GM12878 (cell line): Measurements from ENCODE around the gene ZDHHC11B. TPM values are rescaled to one million over a fixed set of nuclear protein-coding genes. Genes with fewer than 3 reads are reported as not detected.

Source experiments
- ATAC-seq: fragments of 200-7000 bp; cut with Tn5 transposase; 3 replicates; pipeline ENCODE4 v1.9.1; 2020; ENCODE audit warnings: mild to moderate bottlenecking, moderate library complexity
- BruUV-seq: library from RNA; stranded (reverse); fragments of 400-500 nt; replicated peaks from 2 replicates; lab custom pipeline; 2021; lab: Mats Ljungman, UMichigan
- CTCF ChIA-PET: fragments of 300-600 bp; sonication (Branson Sonifier 250); formaldehyde crosslinking; extraction: SDS; loops from one replicate; lab custom pipeline; 2021; ENCODE audit warnings: inconsistent platforms; lab: Yijun Ruan, JAX
- POLR2A ChIA-PET: fragments of 350-600 bp; formaldehyde crosslinking; extraction: SDS; loops from one replicate; lab custom pipeline; 2021; ENCODE audit warnings: inconsistent platforms; lab: Charles Lee
- RAD21 ChIA-PET: fragments of 300-600 bp; sonication (Branson Sonifier 250); formaldehyde crosslinking; loops from one replicate; lab custom pipeline; 2023; ENCODE audit warnings: antibody characterized with exemption; ENCODE audit not compliant: unreplicated experiment; lab: Charles Lee
- SMC1A ChIA-PET: fragments of 300-600 bp; sonication (Branson Sonifier 250); formaldehyde crosslinking; loops from one replicate; lab custom pipeline; 2023; ENCODE audit not compliant: unreplicated experiment, uncharacterized antibody; lab: Charles Lee
- DNase-seq: peaks from one replicate; pipeline ENCODE4 v3.0.0-alpha.2; 2011; ENCODE audit warnings: low read depth, low spot score
- FAIRE-seq: peaks from 3 replicates; lab custom pipeline; 2011; peaks lifted over from hg19 to GRCh38; lab: Jason Lieb, UNC
- H2AFZ ChIP-seq: 2 replicates; pipeline ENCODE4 v1.6.0; 2011; ENCODE audit warnings: low read depth, low read length, control low read depth; ENCODE audit not compliant: control insufficient read depth
- H3K27ac ChIP-seq: 2 replicates; pipeline ENCODE4 v1.5.1; 2011; ENCODE audit warnings: control low read depth; ENCODE audit not compliant: control insufficient read depth, insufficient read depth
- H3K27me3 ChIP-seq, 2 experiments: replicated peaks in 1 of 2; 2 replicates each; pipeline versions ENCODE4 v1.6.0 to v1.6.1; 2011; ENCODE audit warnings: low read length in 1 of 2; ENCODE audit not compliant: control insufficient read depth in 2 of 2, insufficient read depth in 2 of 2
- H3K36me3 ChIP-seq, 2 experiments: 2 replicates each; pipeline ENCODE4 v1.5.1; 2011; ENCODE audit warnings: low read length in 1 of 2; ENCODE audit not compliant: control insufficient read depth in 2 of 2, insufficient read depth in 2 of 2
- H3K4me1 ChIP-seq: 2 replicates; pipeline ENCODE4 v1.6.1; 2011; ENCODE audit warnings: mild to moderate bottlenecking, low read length, moderate library complexity, mixed read lengths; ENCODE audit not compliant: control insufficient read depth, insufficient read depth
- H3K4me2 ChIP-seq: 2 replicates; pipeline ENCODE4 v1.6.0; 2011; ENCODE audit warnings: control low read depth; ENCODE audit not compliant: control insufficient read depth, insufficient read depth
- H3K4me3 ChIP-seq: fragments of 200-600 bp; sonication (generic); 2 replicates; pipeline ENCODE4 v1.5.1; 2016
- H3K79me2 ChIP-seq: 2 replicates; pipeline ENCODE4 v1.6.0; 2011; ENCODE audit warnings: low read length; ENCODE audit not compliant: control insufficient read depth, insufficient read depth
- H3K9ac ChIP-seq: 2 replicates; pipeline ENCODE4 v1.8.0; 2011; ENCODE audit warnings: low read length, control low read depth, mixed read lengths; ENCODE audit not compliant: control insufficient read depth, insufficient read depth
- H3K9me3 ChIP-seq: replicated peaks from 3 replicates; pipeline ENCODE4 v1.5.1; 2011; ENCODE audit warnings: mild to moderate bottlenecking, low read length; ENCODE audit not compliant: control insufficient read depth, insufficient read depth
- H4K20me1 ChIP-seq: 2 replicates; pipeline ENCODE4 v1.6.0; 2011; ENCODE audit not compliant: control insufficient read depth, insufficient read depth
- ATF7 ChIP-seq: fragments of 450-650 bp; IDR thresholded peaks from 2 replicates; pipeline ENCODE4 v1.6.1; 2016; ENCODE audit warnings: low read depth, mild to moderate bottlenecking
- CBFB ChIP-seq: IDR thresholded peaks from 2 replicates; pipeline ENCODE4 v1.6.1; 2016; ENCODE audit warnings: antibody characterized with exemption, low read depth
- CBX3 ChIP-seq: fragments of 200-600 bp; sonication (generic); IDR thresholded peaks from 2 replicates; pipeline ENCODE4 v1.6.1; 2016; ENCODE audit warnings: low read depth, borderline replicate concordance
- EGR1 ChIP-seq, 2 experiments: IDR thresholded peaks; 1 replicate in 1 of 2; 2 replicates in 1 of 2; pipeline ENCODE4 v1.6.1; 2011 to 2012; ENCODE audit warnings: low read depth in 2 of 2, low read length in 2 of 2, borderline replicate concordance in 1 of 2, mild to moderate bottlenecking in 1 of 2, moderate library complexity in 1 of 2
- ESRRA ChIP-seq: IDR thresholded peaks from 2 replicates; pipeline ENCODE4 v1.6.1; 2012; ENCODE audit warnings: mild to moderate bottlenecking, low read length, improper control_type of control experiment
- FOXM1 ChIP-seq: IDR thresholded peaks from 2 replicates; pipeline ENCODE4 v1.6.1; 2012; ENCODE audit warnings: low read depth, mild to moderate bottlenecking, inconsistent platforms, low read length, moderate library complexity
- GATAD2B ChIP-seq: fragments of 450-650 bp; conservative IDR thresholded peaks from 2 replicates; pipeline ENCODE4 v1.6.1; 2017; ENCODE audit warnings: low read depth, mild to moderate bottlenecking, moderate library complexity
- IKZF2 ChIP-seq, 2 experiments: fragments of 450-650 bp; IDR thresholded peaks; 2 replicates each; pipeline ENCODE4 v1.6.1; 2017; ENCODE audit warnings: mild to moderate bottlenecking in 2 of 2, moderate library complexity in 2 of 2
- MEF2A ChIP-seq: IDR thresholded peaks from 2 replicates; pipeline ENCODE4 v1.6.1; 2011; ENCODE audit warnings: low read depth, mild to moderate bottlenecking, low read length, moderate library complexity; ENCODE audit not compliant: insufficient read depth
- NR2C1 ChIP-seq: fragments of 450-650 bp; IDR thresholded peaks from 2 replicates; pipeline ENCODE4 v1.6.1; 2017; ENCODE audit warnings: antibody characterized with exemption, mild to moderate bottlenecking, moderate library complexity
- WRNIP1 ChIP-seq: IDR thresholded peaks from 2 replicates; pipeline ENCODE4 v1.6.1; 2011; ENCODE audit warnings: low read depth, low read length, improper control_type of control experiment, borderline replicate concordance
- WGBS: methylation state at CpG from one replicate; pipeline ENCODE4 v1.1.6; 2016; ENCODE audit warnings: low lambda C conversion rate; ENCODE audit not compliant: insufficient replicate concordance, insufficient coverage; ENCODE audit errors: missing lambda C conversion rate; 5-methylcytosine and 5-hydroxymethylcytosine counted together
- in situ Hi-C: fragments of 300-500 bp; cut with MboI; formaldehyde crosslinking; loops from 9 replicates; pipeline ENCODE4 v1.14.3; 2018; ENCODE audit warnings: mixed read lengths
- intact Hi-C: fragments of 100-400 bp; cut with micrococcal nuclease; formaldehyde crosslinking; loops from one replicate; pipeline ENCODE4 v1.14.2; 2022; ENCODE audit not compliant: unreplicated experiment
- polyA plus RNA-seq, 11 experiments: library from polyadenylated mRNA; depleted of rRNA in 4 of 11; unstranded in 6 of 11; stranded (reverse) in 5 of 11; fragments of >200 nt; fragmentation: Nextera tagmentation in 4 of 11; fragmentation: Illumina TruSeq in 1 of 11; extraction: Ambion mirVana in 4 of 11; extraction: Trizol in 1 of 11; gene quantifications; 1 replicate in 1 of 11; 2 replicates in 10 of 11; pipeline versions ENCODE4 v1.2.1 to v1.2.3, GENCODE V29; 2011 to 2016; ENCODE audit warnings: inconsistent platforms in 2 of 11, missing spikeins in 2 of 11, low read depth in 1 of 11
- total RNA-seq, 4 experiments: library from RNA; depleted of rRNA in 3 of 4; stranded (reverse); fragments of >200 nt in 3 of 4; fragmentation: Illumina TruSeq in 1 of 4; extraction: Trizol in 1 of 4; gene quantifications; 2 replicates each; pipeline versions ENCODE4 v1.2.1 to v1.2.3, GENCODE V29; 2013 to 2021
- TF ChIP-seq, protein P1 (sequence below): IDR thresholded peaks from 2 replicates; pipeline ENCODE4 v1.6.1; 2011; ENCODE audit warnings: borderline replicate concordance, low read depth, mild to moderate bottlenecking, moderate library complexity, low read length; ENCODE audit not compliant: insufficient read depth, poor library complexity, severe bottlenecking
- TF ChIP-seq, protein P2 (sequence below): IDR thresholded peaks from 2 replicates; pipeline ENCODE4 v1.6.1; 2011; ENCODE audit warnings: mild to moderate bottlenecking, low read depth, low read length, moderate library complexity; ENCODE audit not compliant: insufficient replicate concordance
- TF ChIP-seq, protein P3 (sequence below): fragments of 450-650 bp; formaldehyde crosslinking; IDR thresholded peaks from 2 replicates; pipeline ENCODE4 v1.5.0; 2022; ENCODE audit warnings: mild to moderate bottlenecking, missing genetic modification characterization
- TF ChIP-seq, protein P4 (sequence below): fragments of 450-650 bp; IDR thresholded peaks from 2 replicates; pipeline ENCODE4 v1.6.1; 2016; ENCODE audit warnings: mild to moderate bottlenecking

ZDHHC11B gene
- total and polyA plus RNA-seq, 10 of the 15 experiments (the other 5 are each of a cell fraction or from before 2014, with no cell fraction given) = 0.01 to 0.10 (median 0.09) TPM; not detected in 7

DNA sequence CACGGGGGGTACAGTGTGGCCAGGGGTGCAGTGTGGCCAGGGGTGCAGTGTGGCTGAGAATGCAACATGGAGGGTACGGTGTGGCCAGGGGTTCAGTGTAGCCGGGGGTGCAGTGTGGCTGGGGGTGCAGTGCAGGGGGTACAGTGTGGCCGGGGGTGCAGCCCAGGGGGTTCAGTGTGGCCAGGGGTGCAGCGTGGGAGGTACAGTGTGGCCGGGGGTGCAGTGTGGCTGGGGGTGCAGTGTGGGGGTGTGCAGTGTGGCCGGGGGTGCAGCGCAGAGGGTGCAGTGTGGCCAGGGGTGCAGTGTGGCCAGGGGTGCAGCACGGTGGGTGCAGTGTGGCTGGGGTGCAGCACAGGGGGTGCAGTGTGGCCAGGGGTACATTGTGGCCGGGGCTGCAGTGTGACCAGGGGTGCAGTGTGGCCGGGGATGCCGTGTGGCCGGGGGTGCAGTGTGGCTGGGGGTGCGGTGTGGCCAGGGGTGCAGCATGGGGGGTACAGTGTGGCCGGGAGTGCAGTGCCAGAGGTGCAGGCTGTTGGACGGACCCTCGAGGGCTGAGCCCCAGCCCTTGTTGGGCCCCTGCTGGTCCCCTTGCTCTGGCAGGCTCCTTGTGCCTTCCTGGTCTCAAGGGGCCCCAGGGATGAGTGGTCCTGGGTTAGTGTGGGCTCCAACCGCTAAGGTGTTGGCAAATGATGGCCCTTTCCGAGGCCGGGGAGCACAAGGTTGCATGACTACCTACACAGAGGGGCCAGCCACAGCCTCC, 109.2 kb downstream of the ZDHHC11B start (continued):
- TF ChIP-seq, protein P1, sequence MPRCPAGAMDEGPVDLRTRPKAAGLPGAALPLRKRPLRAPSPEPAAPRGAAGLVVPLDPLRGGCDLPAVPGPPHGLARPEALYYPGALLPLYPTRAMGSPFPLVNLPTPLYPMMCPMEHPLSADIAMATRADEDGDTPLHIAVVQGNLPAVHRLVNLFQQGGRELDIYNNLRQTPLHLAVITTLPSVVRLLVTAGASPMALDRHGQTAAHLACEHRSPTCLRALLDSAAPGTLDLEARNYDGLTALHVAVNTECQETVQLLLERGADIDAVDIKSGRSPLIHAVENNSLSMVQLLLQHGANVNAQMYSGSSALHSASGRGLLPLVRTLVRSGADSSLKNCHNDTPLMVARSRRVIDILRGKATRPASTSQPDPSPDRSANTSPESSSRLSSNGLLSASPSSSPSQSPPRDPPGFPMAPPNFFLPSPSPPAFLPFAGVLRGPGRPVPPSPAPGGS = no peak
- TF ChIP-seq CBX3 = no peak

DNA sequence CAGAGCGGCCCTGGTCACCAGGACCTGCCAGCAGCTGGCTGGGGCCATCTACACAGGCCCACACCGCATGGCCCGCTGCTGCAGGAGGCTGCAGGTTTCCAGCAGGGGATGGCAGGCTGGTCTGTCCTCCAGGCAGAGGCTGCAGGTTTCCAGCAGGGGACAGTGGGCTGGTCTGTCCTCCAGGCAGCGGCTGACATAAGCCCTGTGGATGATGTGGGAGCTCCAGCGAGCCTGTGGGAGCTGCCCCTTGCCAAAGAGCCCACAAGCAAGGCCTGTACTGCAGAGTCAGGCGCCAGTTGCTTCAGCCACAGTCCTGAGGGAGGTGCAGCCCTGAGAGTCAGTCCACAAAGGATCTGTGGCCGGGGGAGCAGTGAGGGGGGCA, 109.9 kb downstream of the ZDHHC11B start:
- Histone ChIP-seq H3K4me2 (no peak overlapping the region), H3K4me1 (no peaks in the 10 kb centered on the region), H3K36me3 (no peaks in the 10 kb centered on the region), H3K27me3 (no peaks in the 10 kb centered on the region), H2AFZ (no peak overlapping the region), H3K9ac (no peak overlapping the region), H3K27ac (no peak overlapping the region), H3K4me3 (no peak overlapping the region), H3K79me2 (no peaks in the 10 kb centered on the region), H4K20me1 (no peaks in the 10 kb centered on the region), H3K9me3 (no peaks in the 10 kb centered on the region)
- ATAC-seq (no peak), FAIRE-seq (no peak), DNase-seq (no peak)
- WGBS = 51% methylated on average over 7 of the region's 7 CpGs
- POLR2A ChIA-PET = no interaction called here
- in situ Hi-C loops = loop anchor here (5.0 kb wide), 1 partner anchor 228 kb away; no protein-coding TSS in a partner anchor
- intact Hi-C loops = no loop called here
- SMC1A ChIA-PET = no interaction called here
- no TSS peak for BruUV-seq
- RAD21 ChIA-PET = no interaction called here
- CTCF ChIA-PET = no interaction called here
- TF ChIP-seq WRNIP1 (no peak), FOXM1 (no peak), EGR1 (IDR thresholded peaks at IDR 0.05; ENCODE audit: borderline replicate concordance in 1 of 2, low read depth in 2 of 2, low read length in 2 of 2) (no peak), ESRRA (no peak), IKZF2 (IDR thresholded peaks at IDR 0.05) (no peak), NR2C1 (no peak), ATF7 (no peak), MEF2A (no peak), GATAD2B (no peak), CBFB (no peak)
- TF ChIP-seq, protein P2, sequence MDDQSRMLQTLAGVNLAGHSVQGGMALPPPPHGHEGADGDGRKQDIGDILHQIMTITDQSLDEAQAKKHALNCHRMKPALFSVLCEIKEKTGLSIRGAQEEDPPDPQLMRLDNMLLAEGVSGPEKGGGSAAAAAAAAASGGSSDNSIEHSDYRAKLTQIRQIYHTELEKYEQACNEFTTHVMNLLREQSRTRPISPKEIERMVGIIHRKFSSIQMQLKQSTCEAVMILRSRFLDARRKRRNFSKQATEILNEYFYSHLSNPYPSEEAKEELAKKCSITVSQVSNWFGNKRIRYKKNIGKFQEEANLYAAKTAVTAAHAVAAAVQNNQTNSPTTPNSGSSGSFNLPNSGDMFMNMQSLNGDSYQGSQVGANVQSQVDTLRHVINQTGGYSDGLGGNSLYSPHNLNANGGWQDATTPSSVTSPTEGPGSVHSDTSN = no peak
- TF ChIP-seq, protein P3, sequence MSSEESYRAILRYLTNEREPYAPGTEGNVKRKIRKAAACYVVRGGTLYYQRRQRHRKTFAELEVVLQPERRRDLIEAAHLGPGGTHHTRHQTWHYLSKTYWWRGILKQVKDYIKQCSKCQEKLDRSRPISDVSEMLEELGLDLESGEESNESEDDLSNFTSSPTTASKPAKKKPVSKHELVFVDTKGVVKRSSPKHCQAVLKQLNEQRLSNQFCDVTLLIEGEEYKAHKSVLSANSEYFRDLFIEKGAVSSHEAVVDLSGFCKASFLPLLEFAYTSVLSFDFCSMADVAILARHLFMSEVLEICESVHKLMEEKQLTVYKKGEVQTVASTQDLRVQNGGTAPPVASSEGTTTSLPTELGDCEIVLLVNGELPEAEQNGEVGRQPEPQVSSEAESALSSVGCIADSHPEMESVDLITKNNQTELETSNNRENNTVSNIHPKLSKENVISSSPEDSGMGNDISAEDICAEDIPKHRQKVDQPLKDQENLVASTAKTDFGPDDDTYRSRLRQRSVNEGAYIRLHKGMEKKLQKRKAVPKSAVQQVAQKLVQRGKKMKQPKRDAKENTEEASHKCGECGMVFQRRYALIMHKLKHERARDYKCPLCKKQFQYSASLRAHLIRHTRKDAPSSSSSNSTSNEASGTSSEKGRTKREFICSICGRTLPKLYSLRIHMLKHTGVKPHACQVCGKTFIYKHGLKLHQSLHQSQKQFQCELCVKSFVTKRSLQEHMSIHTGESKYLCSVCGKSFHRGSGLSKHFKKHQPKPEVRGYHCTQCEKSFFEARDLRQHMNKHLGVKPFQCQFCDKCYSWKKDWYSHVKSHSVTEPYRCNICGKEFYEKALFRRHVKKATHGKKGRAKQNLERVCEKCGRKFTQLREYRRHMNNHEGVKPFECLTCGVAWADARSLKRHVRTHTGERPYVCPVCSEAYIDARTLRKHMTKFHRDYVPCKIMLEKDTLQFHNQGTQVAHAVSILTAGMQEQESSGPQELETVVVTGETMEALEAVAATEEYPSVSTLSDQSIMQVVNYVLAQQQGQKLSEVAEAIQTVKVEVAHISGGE (CRISPR knock-in tag) = no peak
- TF ChIP-seq, protein P4, sequence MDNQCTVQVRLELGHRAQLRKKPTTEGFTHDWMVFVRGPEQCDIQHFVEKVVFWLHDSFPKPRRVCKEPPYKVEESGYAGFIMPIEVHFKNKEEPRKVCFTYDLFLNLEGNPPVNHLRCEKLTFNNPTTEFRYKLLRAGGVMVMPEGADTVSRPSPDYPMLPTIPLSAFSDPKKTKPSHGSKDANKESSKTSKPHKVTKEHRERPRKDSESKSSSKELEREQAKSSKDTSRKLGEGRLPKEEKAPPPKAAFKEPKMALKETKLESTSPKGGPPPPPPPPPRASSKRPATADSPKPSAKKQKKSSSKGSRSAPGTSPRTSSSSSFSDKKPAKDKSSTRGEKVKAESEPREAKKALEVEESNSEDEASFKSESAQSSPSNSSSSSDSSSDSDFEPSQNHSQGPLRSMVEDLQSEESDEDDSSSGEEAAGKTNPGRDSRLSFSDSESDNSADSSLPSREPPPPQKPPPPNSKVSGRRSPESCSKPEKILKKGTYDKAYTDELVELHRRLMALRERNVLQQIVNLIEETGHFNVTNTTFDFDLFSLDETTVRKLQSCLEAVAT = no peak
